K562 (cell line): Measurements from ENCODE around the gene ZSCAN25. TPM values are rescaled to one million over a fixed set of nuclear protein-coding genes. Genes with fewer than 3 reads are reported as not detected.

Experiments used
- ATAC-seq: fragments of 200-7000 bp; cut with Tn5 transposase; 3 replicates; pipeline ENCODE4 v1.9.1; 2020; ENCODE audit warnings: moderate library complexity
- BruUV-seq: library from RNA; stranded (reverse); fragments of 400-500 nt; replicated peaks from 2 replicates; lab custom pipeline; 2021; lab: Mats Ljungman, UMichigan
- CTCF ChIA-PET: fragments of 300-600 bp; formaldehyde crosslinking; extraction: SDS; loops from one replicate; lab custom pipeline; 2021; ENCODE audit warnings: low intra/inter-chr PET ratio; lab: Yijun Ruan, JAX
- POLR2A ChIA-PET: fragments of 300-600, 350-650 bp; sonication (Branson Sonifier 250); formaldehyde crosslinking; extraction: SDS; loops from one replicate; lab custom pipeline; 2021; ENCODE audit warnings: antibody characterized with exemption, inconsistent platforms; lab: Yijun Ruan, JAX
- DNase-seq, 4 experiments: peaks; one replicate each; pipeline versions ENCODE4 v3.0.0 to v3.0.0-alpha.2; 2011 to 2018; ENCODE audit warnings: low spot score in 3 of 4, mixed read lengths in 3 of 4; ENCODE audit errors: extremely low read depth in 1 of 4
- FAIRE-seq: peaks from 2 replicates; lab custom pipeline; 2011; peaks lifted over from hg19 to GRCh38; lab: Jason Lieb, UNC
- H2AFZ ChIP-seq: 2 replicates; pipeline ENCODE4 v1.6.0; 2011; ENCODE audit warnings: low read depth, low read length, control low read depth, inconsistent platforms
- H3K27ac ChIP-seq: fragments of 200-600 bp; 3 replicates; pipeline ENCODE4 v1.8.0; 2011; ENCODE audit warnings: low read depth, mild to moderate bottlenecking, control low read depth, inconsistent platforms, low read length, moderate library complexity, mixed read lengths; ENCODE audit errors: extremely low read depth
- H3K27me3 ChIP-seq, 2 experiments: fragments of 300-600 bp in 1 of 2; 2 replicates in 1 of 2; 3 replicates in 1 of 2; pipeline versions ENCODE4 v1.6.0 to v1.8.0; 2011; ENCODE audit warnings: inconsistent platforms in 2 of 2, low read length in 2 of 2, mild to moderate bottlenecking in 1 of 2, mixed read lengths in 1 of 2, moderate library complexity in 1 of 2; ENCODE audit not compliant: control insufficient read depth in 2 of 2, insufficient read depth in 2 of 2
- H3K36me3 ChIP-seq: fragments of 300-600 bp; 3 replicates; pipeline ENCODE4 v1.8.0; 2011; ENCODE audit warnings: mild to moderate bottlenecking, low read length, inconsistent platforms; ENCODE audit not compliant: control insufficient read depth, insufficient read depth
- H3K4me1 ChIP-seq, 2 experiments: fragments of 200-600 bp in 1 of 2; replicated peaks in 1 of 2; 2 replicates in 1 of 2; 3 replicates in 1 of 2; pipeline versions ENCODE4 v1.5.1 to v1.8.0; 2011; ENCODE audit warnings: inconsistent platforms in 2 of 2, low read length in 2 of 2, mild to moderate bottlenecking in 1 of 2, mixed read lengths in 1 of 2, moderate library complexity in 1 of 2; ENCODE audit not compliant: control insufficient read depth in 2 of 2, insufficient read depth in 2 of 2
- H3K4me2 ChIP-seq: 2 replicates; pipeline ENCODE4 v1.6.1; 2011; ENCODE audit warnings: low read length, control low read depth, inconsistent platforms, mixed read lengths; ENCODE audit not compliant: insufficient read depth
- H3K4me3 ChIP-seq: fragments of 200-600 bp; sonication (generic), shearing (Covaris generic); 2 replicates; pipeline ENCODE4 v1.5.1; 2016; ENCODE audit warnings: control low read depth, inconsistent platforms
- H3K79me2 ChIP-seq: fragments of 200-600 bp; 3 replicates; pipeline ENCODE4 v1.8.0; 2011; ENCODE audit warnings: low read length, inconsistent platforms; ENCODE audit not compliant: control insufficient read depth, insufficient read depth
- H3K9ac ChIP-seq, 2 experiments: 2 replicates each; pipeline versions ENCODE4 v1.6.0 to v1.6.1; 2011; ENCODE audit warnings: low read depth in 2 of 2, low read length in 2 of 2, control low read depth in 1 of 2, inconsistent platforms in 1 of 2, mild to moderate bottlenecking in 1 of 2, mixed read lengths in 1 of 2; ENCODE audit not compliant: insufficient read depth in 1 of 2
- H3K9me1 ChIP-seq: one replicate; pipeline ENCODE4 v1.6.0; 2011; ENCODE audit warnings: inconsistent platforms, mild to moderate bottlenecking, low read length, moderate library complexity; ENCODE audit not compliant: control insufficient read depth, insufficient read depth
- H3K9me3 ChIP-seq: replicated peaks from 2 replicates; pipeline ENCODE4 v1.5.1; 2011; ENCODE audit warnings: low read depth, low read length, inconsistent platforms; ENCODE audit not compliant: control insufficient read depth, insufficient read depth
- H4K20me1 ChIP-seq: replicated peaks from 2 replicates; pipeline ENCODE4 v1.6.1; 2011; ENCODE audit warnings: low read length, inconsistent platforms, mixed read lengths; ENCODE audit not compliant: control insufficient read depth, insufficient read depth
- CBFA2T3 ChIP-seq: fragments of 450-650 bp; IDR thresholded peaks from 2 replicates; pipeline ENCODE4 v1.6.1; 2017
- CEBPG ChIP-seq, 3 experiments: fragments of 200-800 bp in 1 of 3; sonication (Bioruptor generic) in 1 of 3; sonication (generic) in 1 of 3; formaldehyde crosslinking in 1 of 3; IDR thresholded peaks in 2 of 3; conservative IDR thresholded peaks in 1 of 3; 2 replicates each; pipeline versions ENCODE4 v1.6.1 to v1.8.0; 2016 to 2022; ENCODE audit warnings: missing compliant biosample characterization in 2 of 3, missing genetic modification characterization in 2 of 3, mild to moderate bottlenecking in 1 of 3, missing genetic modification reagents in 1 of 3
- FUS ChIP-seq: fragments of 200-400 bp; formaldehyde crosslinking; optimal IDR thresholded peaks from 2 replicates; pipeline ENCODE3; 2017; ENCODE audit warnings: low read depth, low read length
- NCOA2 ChIP-seq, 2 experiments: fragments of 450-650 bp; IDR thresholded peaks; 2 replicates each; pipeline ENCODE4 v1.6.1; 2018; ENCODE audit warnings: mild to moderate bottlenecking in 2 of 2, moderate library complexity in 1 of 2; ENCODE audit not compliant: partially characterized antibody in 2 of 2
- NCOA6 ChIP-seq: fragments of 450-650 bp; IDR thresholded peaks from 2 replicates; pipeline ENCODE4 v1.6.1; 2017; ENCODE audit warnings: mild to moderate bottlenecking
- PHF20 ChIP-seq: fragments of 450-650 bp; IDR thresholded peaks from 2 replicates; pipeline ENCODE4 v1.6.1; 2018; ENCODE audit not compliant: partially characterized antibody
- SRSF9 ChIP-seq: fragments of 200-400 bp; formaldehyde crosslinking; IDR thresholded peaks from 2 replicates; pipeline ENCODE4 v1.6.1; 2017; ENCODE audit warnings: low read depth, low read length, borderline replicate concordance
- TAL1 ChIP-seq: fragments of 450-650 bp; IDR thresholded peaks from 2 replicates; pipeline ENCODE4 v1.6.1; 2016; ENCODE audit warnings: mild to moderate bottlenecking
- TEAD4 ChIP-seq, 2 experiments: sonication (generic) in 1 of 2; formaldehyde crosslinking in 1 of 2; IDR thresholded peaks; 2 replicates each; pipeline versions ENCODE4 v1.6.1 to v1.8.0; 2012 to 2022; ENCODE audit warnings: borderline replicate concordance in 1 of 2, inconsistent platforms in 1 of 2, low read length in 1 of 2, mild to moderate bottlenecking in 1 of 2, missing genetic modification reagents in 1 of 2
- WHSC1 ChIP-seq: IDR thresholded peaks from one replicate; pipeline ENCODE4 v1.6.1; 2012; ENCODE audit warnings: low read length, control low read depth, inconsistent platforms
- ZNF140 ChIP-seq: fragments of 250-450 bp; sonication (Bioruptor Pico); IDR thresholded peaks from 2 replicates; pipeline ENCODE4 v1.8.0; 2021; ENCODE audit warnings: moderate library complexity, mild to moderate bottlenecking, inconsistent platforms
- ZNF316 ChIP-seq: fragments of 450-650 bp; IDR thresholded peaks from 2 replicates; pipeline ENCODE4 v1.6.1; 2016
- WGBS: fragments of 100-300 bp; shearing (Covaris generic); methylation state at CpG from one replicate; pipeline ENCODE4 v1.1.6; 2016; ENCODE audit warnings: low coverage, mixed read lengths; ENCODE audit not compliant: insufficient coverage; ENCODE audit errors: missing lambda C conversion rate; 5-methylcytosine and 5-hydroxymethylcytosine counted together
- in situ Hi-C: fragments of 300-500 bp; cut with MboI; formaldehyde crosslinking; loops from 4 replicates; pipeline ENCODE4 v1.15.0; 2018; ENCODE audit warnings: inconsistent platforms, mixed read lengths
- intact Hi-C: fragments of 100-400 bp; cut with micrococcal nuclease; formaldehyde crosslinking; loops from 2 replicates; pipeline ENCODE4 v1.14.2; 2022
- polyA plus RNA-seq, 8 experiments: library from polyadenylated mRNA; depleted of rRNA in 4 of 8; stranded (reverse) in 5 of 8; unstranded in 3 of 8; fragments of >200 nt; fragmentation: Nextera tagmentation in 2 of 8; fragmentation: Illumina TruSeq in 1 of 8; extraction: Ambion mirVana in 2 of 8; extraction: Trizol in 1 of 8; gene quantifications; 2 replicates each; pipeline versions ENCODE4 v1.2.1 to v1.2.3, GENCODE V29; 2011 to 2014; ENCODE audit warnings: inconsistent platforms in 1 of 8, missing spikeins in 1 of 8
- total RNA-seq, 7 experiments: library from RNA; depleted of rRNA in 6 of 7; stranded (reverse); fragments of >200 nt in 6 of 7; fragmentation: Illumina TruSeq in 2 of 7; extraction: Trizol in 2 of 7; gene quantifications; 2 replicates each; pipeline versions ENCODE4 v1.2.1 to v1.2.3, GENCODE V29; 2011 to 2021; ENCODE audit warnings: low replicate concordance in 1 of 7
- TF ChIP-seq, protein P1 (sequence below), 2 experiments: IDR thresholded peaks in 1 of 2; conservative IDR thresholded peaks in 1 of 2; 2 replicates each; pipeline ENCODE4 v1.6.1; 2016; ENCODE audit warnings: low read depth in 2 of 2, mild to moderate bottlenecking in 1 of 2, missing compliant biosample characterization in 1 of 2, missing genetic modification characterization in 1 of 2, moderate library complexity in 1 of 2

ZSCAN25 gene
- total and polyA plus RNA-seq, 9 of the 15 experiments (the other 6 are each of a cell fraction or from before 2014, with no cell fraction given): 0.94 to 18.4 (median 12.8) TPM

DNA sequence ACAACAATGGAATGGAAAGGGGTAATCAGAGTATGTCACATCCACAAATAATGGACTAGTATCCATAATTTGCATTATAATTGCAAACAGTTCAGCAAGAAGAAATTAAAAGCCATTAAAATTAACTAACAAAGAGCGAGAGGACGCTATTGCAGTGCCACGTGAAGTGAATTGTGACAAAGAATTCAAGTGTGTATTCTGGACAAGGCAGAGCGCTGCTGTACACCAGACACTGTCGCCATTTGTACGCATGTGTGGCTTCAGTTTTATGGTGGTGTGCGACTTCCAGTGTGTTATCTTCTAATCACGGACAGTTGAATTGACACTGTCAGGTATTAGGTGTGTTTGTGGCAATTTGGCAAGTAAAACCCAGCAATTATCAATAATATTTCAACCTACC is 51.8 kb downstream of the ZSCAN25 start:
- Histone ChIP-seq H3K4me3 (no peak overlapping the region), H3K9ac (no peak overlapping the region), H3K9me1 (peaks cover 4% of the 10 kb centered on the region), H3K9me3 (no peaks in the 10 kb centered on the region), H3K27ac (no peak overlapping the region), H2AFZ (no peak overlapping the region), H4K20me1 (no peaks in the 10 kb centered on the region), H3K79me2 (no peaks in the 10 kb centered on the region), H3K4me1 (peaks cover 11 to 34% of the 10 kb centered on the region in 2 experiments; a peak in 4 of 5 replicates), H3K4me2 (no peak overlapping the region), H3K36me3 (no peaks in the 10 kb centered on the region; the same call in 2 of the 3 replicates), H3K27me3 (no peaks in the 10 kb centered on the region)
- WGBS: 92% methylated on average over 8 of the region's 8 CpGs
- DNase-seq (no peak), ATAC-seq (no peak), FAIRE-seq (no peak)
- POLR2A ChIA-PET: interaction anchor here (0.6 to 1.0 kb wide), 2 partner anchors 25 to 100 kb away, joined by 3 read pairs; no protein-coding TSS in a partner anchor
- intact Hi-C loops: no loop called here
- TF ChIP-seq ZNF140 (CRISPR knock-in tag) (no peak), SRSF9 (no peak), PHF20 (no peak), WHSC1 (no peak)
- CTCF ChIA-PET: no interaction called here
- no TSS peak for BruUV-seq
- in situ Hi-C loops: no loop called here

DNA sequence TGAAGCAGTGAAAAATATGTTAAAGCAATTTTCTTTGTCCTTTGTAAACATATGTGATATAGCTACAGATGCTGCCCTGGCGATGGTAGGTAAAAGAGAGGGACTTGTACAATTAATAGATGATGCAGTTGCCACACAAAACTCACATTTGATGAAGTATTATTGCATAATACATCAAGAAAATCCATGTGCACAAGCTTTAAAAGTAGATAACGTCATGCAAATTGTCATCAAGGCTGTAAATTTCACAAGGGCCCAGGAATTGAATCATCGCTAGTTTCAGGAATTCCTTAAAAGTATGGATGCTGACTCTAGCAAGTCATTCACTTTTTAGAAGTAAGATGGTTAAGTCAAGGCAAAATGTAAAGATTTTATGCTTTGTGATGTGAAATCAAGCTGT is 53.0 kb downstream of the ZSCAN25 start:
- in situ Hi-C loops: no loop called here
- Histone ChIP-seq H3K79me2 (no peaks in the 10 kb centered on the region), H3K4me1 (peaks cover 4 to 27% of the 10 kb centered on the region in 2 experiments; a peak in 4 of 5 replicates), H3K4me3 (no peak overlapping the region), H3K27me3 (no peaks in the 10 kb centered on the region), H2AFZ (no peak overlapping the region), H3K9ac (no peak overlapping the region), H3K9me1 (peaks cover 4% of the 10 kb centered on the region), H3K9me3 (no peaks in the 10 kb centered on the region), H3K27ac (no peak overlapping the region), H4K20me1 (no peaks in the 10 kb centered on the region), H3K36me3 (no peaks in the 10 kb centered on the region; the same call in 2 of the 3 replicates), H3K4me2 (no peak overlapping the region)
- no peak for ATAC-seq
- WGBS: 40% methylated on average over 3 of the region's 3 CpGs
- no TSS peak for BruUV-seq
- ChIA-PET CTCF (no interaction called here), POLR2A (interaction anchor here (2.4 kb wide), 1 partner anchor 10 kb away, joined by 8 read pairs; the partner anchor contains the start of gene CYP3A5)
- no peak for FAIRE-seq
- DNase-seq: no peak
- intact Hi-C loops: no loop called here
- TF ChIP-seq CEBPG (CRISPR knock-in tag; IDR thresholded peaks at IDR 0.05) (0 out of 2 replicates have a peak, but pooled peaks have one; percentile 12), CEBPG (tag; conservative IDR thresholded peaks at IDR 0.05 in 1 of 2, IDR thresholded peaks at IDR 0.05 in 1 of 2) (peak; percentile 83 to 93), TEAD4 (IDR thresholded peaks at IDR 0.05; ENCODE audit: low read length) (peak; percentile 55; the same call in 1 of the 2 replicates), TEAD4 (CRISPR knock-in tag; IDR thresholded peaks at IDR 0.05; ENCODE audit: borderline replicate concordance) (no peak), NCOA2 (IDR thresholded peaks at IDR 0.05; ENCODE audit: partially characterized antibody in 2 of 2) (no peak), CBFA2T3 (peak; percentile 32; the same call in 1 of the 2 replicates), NCOA6 (no peak), FUS (no peak), TAL1 (0 out of 2 replicates have a peak, but pooled peaks have one; percentile 21), ZNF316 (no peak)
- TF ChIP-seq, protein P1, sequence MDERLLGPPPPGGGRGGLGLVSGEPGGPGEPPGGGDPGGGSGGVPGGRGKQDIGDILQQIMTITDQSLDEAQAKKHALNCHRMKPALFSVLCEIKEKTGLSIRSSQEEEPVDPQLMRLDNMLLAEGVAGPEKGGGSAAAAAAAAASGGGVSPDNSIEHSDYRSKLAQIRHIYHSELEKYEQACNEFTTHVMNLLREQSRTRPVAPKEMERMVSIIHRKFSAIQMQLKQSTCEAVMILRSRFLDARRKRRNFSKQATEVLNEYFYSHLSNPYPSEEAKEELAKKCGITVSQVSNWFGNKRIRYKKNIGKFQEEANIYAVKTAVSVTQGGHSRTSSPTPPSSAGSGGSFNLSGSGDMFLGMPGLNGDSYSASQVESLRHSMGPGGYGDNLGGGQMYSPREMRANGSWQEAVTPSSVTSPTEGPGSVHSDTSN (CRISPR knock-in tag; IDR thresholded peaks at IDR 0.05; ENCODE audit: low read depth): no peak
- TF ChIP-seq, protein P1 (tag; conservative IDR thresholded peaks at IDR 0.05; ENCODE audit: low read depth): peak; percentile 86
